Stimulated activated CD8-positive, alpha-beta memory T cell treated with anti-CD3 and anti-CD28 coated beads, Interleukin-7, amount 100 ng/mL, for 4 hours (primary cell): ENCODE data around the gene BHLHE23.
A peak's percentile ranks its signal among the peaks of the same experiment; 100 is the strongest.

Experiments used
- DNase-seq, 2 donors: peaks; one replicate each; pipeline ENCODE4 v3.0.0-alpha.2; 2020; ENCODE audit warnings: low read depth in 2 of 2

BHLHE23 gene

DNA sequence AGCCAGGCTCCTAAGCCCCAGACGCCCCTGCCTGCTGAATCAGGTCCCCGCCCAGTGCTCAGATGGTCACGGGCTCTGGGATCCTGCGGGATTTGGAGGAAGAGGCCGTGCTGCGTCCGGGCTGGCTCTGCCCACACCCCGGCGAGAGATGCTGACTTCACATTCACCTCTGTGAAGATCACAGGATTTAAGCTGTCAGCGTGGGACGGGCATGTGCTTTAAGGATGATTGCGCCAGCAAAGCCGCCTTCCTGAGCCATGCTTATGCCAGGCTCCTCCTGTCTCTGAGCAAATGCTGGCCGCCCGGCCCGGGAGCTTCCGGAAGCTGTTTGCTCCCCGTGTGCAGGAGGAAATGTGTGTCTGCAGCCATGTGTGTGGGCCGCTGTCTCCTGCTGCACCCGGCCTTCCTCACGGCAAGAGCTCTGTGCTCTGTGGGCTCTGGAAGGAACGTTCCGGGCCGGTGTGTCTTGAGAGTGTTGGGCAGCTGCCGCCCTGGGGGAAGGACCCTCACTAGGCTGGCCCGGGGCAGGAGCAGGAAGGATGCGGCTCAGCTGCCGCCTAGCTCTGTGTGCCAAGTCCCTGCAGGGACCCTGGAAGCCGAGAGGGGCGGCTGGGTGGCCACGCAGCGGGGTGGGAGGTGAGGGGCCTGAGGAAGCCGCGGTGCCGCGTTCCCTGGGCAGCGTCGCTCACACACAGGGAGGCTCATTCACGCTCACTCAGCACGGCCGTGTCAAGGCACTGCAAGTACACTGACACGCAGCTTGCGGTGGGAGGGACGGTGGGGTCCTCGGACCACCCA is 19.0 kb upstream of the BHLHE23 start:
- DNase-seq = no peak

DNA sequence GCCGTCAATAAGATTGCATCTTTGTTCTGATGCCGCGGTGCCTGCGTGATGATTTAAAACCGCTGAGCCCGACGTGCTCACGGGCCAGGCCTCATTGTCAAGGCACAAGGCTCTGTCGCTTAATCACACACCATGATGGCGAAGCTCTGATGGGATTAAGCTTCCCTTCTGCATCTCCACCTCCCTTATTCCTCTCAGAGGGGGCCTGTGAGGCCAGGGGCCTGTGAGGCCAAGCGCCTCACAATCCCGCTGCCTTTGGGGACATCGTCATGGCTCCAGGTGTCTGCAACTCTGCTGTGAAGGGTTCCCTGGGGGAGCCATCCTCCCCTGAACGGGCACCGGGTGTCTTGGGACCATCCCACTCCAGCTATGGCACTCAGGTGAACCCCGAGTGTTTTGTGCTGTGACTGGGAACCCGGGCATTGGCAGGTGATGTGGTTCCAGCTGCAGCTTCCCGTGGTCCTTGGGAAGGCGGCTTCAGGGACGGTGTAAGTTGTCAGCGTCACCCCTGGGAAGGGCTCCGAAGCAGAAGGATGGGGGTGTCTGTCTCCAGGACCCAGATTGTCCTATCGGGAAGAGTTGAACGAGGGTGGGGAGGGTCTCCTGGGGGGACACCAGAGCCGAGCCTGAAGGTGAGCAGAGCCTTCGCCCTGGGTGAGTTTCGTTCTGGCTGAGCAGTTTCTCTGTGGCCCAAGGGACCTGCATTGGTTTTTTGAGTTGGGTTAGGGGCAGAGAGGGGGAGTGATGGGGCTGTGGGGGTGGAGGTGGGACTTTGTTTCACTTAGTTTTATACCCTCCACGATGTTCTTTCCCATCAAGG is 18.0 kb upstream of the BHLHE23 start:
- no peak for DNase-seq

DNA sequence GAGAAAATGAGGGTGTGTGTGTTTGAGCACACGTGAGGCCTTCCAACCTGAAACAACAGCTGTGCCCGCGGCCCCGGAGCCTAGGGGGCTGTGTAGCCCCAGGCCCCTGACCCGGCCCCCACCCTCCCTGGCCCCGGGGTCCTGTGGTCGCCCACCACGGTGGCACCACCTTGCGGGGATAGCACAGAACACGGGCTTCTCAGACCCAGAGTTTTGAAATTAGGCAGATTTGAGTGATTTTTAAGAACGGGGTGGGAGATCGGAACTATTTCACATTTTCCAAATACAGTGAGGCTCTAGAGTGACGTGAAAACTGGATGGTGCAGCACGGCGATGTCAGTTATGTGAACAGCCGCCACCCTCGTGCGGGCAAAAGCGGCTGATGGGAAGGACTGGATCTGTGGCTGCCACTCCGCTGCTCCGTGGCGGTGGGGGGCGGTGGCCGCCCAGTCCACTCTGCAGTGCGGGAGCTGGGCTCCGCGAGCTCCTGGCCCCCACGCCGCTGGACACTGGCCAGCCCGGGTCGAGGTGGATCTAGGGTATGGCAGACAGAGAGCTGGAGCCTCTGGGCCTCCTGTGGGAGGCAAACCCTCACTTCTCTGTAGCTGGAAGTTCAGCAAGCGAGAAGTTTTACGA is 17.3 kb upstream of the BHLHE23 start:
- no peak for DNase-seq

DNA sequence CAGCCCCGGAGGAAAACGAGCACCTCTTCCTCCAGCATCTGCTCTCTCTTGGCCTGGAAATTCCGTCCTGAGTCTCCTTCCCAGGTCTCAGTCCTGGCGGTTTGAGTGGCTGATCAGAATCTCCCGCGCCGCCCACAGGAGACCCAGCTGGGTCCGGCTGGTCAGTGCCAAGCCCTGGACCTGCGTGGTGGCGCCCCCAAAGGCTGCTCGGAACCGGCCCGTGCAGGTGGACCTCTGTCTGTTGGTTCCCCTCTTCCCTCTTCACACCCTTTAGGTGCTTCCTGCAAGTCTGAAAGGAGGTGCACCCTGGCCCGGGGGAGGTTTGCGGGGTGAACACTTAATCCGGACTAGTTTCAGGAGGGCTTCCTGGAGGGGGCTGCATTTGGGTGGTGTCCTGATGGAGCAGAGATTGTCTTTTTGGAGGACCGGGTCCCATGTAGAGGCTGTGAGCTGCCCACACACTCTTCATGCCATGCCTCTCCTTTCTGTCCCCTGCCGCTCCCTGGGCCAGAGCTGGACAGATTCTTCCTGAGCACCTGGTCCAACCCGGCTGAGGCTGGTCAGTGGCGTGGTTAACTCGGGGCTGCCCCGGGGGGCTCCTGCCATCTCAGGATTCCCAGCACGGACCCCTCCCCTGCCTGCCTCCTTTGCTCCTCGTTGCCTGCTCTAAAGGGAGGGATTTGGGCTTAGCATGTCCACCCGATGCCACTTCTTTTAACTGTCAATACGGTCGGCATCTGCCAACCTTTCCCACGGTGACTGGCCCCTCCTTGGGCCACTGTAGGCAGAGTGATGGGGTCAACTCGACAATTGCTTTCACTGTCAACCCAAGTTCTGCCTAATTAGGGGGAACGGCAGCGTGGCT is 16.5 kb upstream of the BHLHE23 start:
- no peak for DNase-seq

DNA sequence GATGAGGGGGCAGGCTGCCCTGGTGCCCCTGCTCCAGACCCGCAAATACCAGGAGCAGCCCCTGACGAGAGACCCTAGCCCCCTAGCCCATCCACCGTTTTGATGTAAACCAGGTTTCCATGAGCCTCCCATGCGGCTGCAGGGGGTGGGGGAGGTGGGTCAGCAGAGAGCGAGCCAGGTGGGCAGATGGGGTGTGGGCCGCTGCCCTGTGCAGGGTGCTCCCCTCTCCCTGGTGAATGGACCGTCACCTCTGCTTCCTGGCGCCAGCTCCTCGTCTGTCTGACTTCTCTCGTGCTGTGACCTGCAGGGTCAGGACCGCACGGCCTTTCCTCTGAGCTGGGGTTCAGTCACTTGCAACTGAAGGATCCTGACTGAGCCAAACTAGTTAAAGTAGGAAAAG is 15.7 kb upstream of the BHLHE23 start:
- no peak for DNase-seq

DNA sequence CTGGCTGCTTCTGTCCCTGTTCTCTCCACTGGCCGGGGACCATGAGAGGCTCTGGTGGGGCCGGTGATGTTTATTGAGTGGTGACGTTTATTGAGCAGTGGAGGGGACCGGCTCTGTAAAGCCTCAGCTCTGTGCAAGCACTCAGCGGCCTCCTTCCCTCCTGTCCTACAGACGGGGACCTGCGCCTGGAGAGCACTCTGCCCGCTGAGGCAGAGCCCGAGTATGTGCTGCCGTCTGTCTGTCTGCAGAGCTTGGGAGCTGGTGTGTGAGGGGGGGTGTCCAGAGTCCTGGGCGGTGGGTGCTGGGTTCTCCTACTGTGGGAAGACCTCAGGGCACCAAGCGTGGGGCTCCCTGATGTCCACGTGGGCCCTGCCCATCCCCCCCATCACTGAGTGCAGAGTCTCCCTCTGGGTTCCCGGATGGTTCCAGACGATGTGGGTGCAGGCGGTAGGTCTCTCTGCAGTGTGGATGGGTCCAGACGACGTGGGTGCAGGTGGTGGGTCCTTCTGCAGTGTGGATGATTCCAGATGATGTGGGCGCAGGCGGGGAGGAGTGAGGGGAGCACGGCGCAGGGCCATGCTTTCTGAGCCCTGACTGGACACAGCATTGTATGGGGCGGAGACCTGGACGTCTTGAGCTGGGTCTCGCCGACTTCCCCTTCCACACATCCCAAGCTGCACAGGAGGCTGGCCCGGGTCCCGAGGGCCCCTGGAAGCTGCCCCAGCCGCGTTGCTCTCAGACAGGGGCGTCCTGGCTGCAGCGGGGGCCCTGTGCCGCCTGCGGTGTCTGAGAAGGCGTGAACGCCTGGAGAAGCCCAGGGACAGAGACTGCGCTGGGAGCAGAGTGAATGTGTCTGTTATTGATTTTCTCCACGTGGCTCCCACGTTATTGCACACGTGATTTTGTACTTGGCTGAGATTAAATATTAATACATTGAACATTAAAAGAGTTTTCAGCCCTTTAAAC is 14.9 kb upstream of the BHLHE23 start:
- DNase-seq = no peak

DNA sequence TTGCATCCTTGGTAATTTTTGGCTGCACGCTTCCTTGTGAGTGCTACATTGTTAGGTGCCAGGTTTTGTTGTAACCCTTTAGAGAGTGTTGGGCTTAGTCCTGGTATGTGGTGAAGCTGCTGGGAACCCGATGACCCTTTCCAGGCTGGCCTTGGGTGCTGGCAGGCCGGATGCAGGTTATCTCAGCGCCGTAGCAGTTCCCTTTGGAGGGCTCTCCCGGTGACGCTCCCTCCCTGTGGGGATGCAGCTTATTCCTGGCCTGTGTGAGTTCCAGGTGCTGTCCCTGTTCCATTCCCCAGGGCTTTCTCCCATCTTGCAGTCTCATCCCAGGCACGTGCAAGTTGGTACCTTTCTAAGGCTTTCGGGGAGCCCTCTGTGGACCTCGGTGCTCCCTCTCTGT is 13.9 kb upstream of the BHLHE23 start:
- DNase-seq = no peak

DNA sequence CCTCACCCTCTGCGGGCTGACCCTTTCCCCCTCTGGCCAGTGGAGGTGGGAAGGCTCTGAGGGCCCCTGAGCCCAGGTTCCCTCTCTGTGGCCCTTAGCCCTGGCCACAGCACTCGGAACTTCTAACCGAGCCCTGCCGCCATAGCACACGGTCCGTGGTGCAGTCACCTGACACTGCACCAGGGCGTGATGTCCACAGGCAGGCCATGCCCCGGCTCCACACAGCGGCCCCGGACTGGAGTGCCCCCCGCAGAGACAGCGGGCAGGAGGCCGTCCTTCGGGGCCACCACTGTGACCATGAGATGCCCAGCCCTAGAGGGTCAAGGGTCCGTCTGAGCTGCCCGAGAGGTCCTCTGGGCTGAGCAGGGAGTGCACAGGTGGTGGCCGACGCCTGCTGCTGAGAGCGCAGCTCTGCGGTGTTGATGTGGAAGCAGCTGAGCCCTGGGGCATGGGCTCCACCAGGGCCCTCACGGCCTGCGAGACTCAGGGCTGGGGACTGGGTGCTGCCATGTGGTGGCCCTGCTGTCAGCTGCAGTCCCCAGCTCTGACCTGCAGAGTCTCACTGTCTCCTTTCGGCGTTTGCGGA is 11.2 kb upstream of the BHLHE23 start:
- DNase-seq = no peak

DNA sequence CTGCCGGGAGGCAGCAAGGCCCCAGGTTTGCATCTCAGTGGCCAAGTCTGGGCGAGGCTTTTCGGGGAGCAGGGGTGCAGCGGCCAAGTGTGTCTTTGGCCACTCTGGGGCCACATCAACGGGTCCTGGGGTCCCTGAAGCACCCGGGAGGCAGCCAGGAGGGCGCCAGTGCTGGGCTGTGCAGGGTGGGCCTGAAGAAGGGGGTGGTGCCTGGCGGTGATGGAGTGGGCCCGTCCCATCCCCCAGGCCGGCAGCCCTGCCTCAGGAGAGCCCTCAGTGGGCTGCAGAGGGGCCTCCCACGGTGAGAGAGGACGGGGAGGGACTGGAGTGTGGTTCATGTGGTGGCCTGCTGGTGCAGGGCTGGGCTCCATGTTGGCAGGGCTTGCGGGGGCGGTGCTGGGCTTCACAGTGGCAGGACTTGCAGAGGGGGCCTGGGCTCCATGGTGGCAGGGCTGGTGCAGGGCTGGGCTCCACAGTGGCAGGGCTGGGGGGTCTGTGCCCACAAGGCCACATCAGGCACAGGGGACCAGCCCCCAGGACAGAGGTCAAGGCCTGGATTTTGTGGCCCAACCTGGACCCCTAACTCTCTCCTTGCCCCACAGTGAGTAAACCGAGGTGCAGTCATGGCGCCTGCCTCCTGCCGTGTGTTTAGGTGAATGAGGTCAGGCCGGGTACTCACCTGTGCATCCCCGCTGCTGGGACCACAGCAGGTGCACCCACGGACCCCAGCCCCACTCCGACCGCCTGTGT is 10.5 kb upstream of the BHLHE23 start:
- no peak for DNase-seq

DNA sequence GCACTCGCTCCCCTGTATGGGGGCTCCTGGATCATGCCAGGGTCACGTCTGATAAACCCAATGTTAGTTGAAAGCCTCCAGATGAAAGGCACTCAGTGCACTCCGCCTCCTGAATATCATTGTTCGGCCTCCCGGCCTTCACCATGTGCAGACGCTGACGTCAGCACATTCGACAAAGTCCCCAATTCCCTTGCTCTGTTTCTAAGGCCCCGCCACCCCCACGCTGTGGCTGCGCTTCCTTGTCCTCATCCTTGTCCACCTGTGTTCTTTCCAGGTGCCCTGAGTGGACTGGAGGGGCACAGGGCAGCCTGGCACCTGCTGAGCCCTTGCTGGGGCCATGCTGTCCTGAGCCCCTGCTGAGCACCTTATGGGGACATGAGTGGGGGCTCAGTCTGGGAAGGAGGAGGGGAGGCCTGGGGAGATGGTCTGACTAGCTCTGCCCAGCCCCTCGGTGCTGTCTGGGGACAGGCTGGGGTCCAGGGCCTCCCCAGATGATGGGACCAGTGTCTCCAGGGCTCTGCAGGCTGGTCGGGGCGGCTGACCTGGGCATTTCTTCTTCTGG is 9.8 kb upstream of the BHLHE23 start:
- no peak for DNase-seq

DNA sequence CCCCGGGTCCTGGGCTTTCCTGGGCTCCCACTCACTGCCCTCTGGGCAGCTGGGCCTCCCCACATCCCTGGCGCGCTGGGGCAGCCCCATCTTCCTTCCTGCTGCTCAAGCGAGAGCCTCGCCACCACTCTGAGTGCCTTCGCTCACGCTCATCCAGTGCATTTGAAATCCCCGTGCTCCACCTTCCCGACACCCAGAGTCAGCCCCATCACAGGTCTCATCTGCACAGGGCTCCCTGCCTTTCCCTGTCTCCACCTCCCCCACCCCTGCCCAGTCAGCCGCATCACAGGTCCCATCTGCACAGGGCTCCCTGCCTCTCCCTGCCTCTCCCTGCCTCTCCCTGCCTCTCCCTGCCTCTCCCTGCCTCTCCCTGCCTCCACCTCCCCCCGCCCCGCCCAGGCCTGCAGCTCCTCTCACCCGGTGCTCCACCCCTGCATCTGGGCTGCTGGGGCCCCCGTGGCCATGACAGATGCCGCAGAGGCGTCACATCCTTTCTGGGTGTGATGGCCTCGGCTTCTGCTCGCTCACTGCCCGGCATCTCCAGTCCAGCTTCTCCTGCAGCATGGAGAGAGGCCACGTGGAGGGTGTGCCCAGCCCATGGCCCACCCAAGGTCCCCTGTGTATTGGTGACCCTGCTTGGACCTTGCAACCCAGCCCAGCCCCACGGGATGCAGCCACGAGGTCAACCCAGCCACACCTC is 9.0 kb upstream of the BHLHE23 start:
- no peak for DNase-seq

DNA sequence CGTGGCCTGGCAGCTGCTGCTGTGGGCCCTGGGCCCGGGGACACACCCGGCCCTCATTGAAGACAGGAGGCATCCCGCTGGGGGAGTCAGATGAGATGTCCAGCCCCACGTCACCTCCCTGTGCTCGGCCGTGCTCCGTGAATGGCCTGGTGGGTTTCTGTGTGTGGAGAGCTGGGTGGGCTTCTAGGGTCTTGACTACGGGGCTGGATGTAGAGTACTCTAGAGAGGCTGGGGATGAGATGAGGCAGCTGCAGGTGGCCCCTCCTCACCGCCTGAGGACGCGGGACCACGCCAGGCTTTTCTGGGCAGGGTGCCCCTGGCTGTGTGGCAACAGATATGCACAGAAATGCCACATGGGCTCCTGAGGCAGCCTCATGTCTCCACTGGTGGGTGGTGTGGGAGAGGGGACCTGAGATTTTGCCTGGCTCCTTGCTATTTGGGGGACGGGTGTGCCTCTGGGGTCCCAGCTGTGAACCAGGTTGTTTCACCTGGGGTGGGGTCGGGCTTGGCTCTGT is 8.4 kb upstream of the BHLHE23 start:
- DNase-seq = no peak

DNA sequence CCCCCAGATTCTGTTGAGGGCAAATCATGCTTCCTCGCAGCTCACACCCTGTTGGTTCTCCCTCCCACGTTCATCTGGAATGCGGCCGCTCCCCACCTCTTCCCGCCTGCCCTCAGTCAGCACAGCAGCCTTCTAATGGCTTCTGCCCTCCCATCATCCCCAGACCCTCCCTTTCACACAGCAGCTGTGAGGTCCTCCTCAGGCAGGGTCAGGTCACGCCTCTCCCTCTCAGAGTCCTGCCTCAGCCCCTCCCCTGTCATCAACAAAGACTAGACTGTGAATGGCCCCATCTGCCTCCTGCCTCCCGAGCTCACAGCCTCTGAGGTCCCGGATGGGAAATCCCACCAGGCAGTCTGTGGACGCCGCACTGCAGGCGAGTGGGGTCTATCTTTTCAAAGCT is 7.9 kb upstream of the BHLHE23 start:
- no peak for DNase-seq

DNA sequence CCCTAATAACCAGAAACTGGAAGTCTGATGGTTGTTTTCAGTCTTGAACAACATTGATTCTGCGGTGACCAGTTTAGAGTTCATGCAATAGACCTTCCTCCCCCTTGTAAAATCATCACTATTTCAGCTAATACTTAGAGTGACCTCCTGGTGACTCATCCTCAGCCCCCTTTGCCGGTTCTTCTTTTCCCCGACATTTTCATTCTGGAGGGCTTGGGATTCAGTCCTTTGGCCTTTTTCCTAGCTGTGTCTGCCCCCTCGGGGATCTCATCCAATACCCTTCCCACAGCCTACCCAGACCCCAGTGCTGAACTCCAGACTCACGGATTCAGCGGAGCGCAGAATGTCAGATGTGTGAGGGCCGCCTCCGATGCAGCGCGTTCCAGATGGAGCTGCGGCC is 7.5 kb upstream of the BHLHE23 start:
- DNase-seq = no peak

DNA sequence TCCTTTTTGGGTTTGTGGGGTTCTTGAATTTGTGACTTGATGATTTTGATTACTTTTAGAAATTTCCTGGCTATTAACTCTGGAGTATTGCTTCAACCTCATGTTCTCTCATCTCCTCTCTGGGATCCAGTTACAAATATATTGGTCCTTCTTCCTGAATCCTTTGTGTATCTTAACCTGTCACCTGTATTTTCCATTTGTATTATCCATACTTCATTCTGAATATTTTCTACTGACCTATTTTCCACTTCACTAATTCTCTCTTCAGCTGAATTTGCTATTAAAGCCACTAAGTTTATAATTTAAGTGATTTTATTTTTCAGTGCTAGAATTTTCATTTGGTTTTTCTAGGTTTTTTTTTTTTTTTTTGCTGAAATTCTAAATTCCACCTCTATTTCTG is 6.4 kb upstream of the BHLHE23 start:
- DNase-seq = no peak

DNA sequence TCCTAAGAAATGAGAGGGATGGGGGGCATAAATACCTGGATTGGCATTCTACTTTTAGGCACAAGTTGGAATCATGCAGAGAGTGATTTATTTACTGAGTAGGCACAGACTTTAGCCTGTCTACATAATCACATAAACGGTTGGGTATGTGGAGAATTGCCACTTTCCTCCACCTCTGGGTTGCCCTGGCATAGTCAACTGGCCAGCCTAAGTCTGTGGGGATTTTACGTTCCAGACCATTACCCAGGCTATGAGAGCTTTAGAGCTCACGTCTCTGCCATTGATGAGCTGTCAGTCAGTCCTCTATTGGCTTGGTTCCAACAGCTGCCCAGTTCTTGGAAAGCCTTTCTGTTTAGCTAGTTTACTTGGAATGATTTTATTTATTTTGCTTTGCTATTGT is 5.0 kb upstream of the BHLHE23 start:
- no peak for DNase-seq

DNA sequence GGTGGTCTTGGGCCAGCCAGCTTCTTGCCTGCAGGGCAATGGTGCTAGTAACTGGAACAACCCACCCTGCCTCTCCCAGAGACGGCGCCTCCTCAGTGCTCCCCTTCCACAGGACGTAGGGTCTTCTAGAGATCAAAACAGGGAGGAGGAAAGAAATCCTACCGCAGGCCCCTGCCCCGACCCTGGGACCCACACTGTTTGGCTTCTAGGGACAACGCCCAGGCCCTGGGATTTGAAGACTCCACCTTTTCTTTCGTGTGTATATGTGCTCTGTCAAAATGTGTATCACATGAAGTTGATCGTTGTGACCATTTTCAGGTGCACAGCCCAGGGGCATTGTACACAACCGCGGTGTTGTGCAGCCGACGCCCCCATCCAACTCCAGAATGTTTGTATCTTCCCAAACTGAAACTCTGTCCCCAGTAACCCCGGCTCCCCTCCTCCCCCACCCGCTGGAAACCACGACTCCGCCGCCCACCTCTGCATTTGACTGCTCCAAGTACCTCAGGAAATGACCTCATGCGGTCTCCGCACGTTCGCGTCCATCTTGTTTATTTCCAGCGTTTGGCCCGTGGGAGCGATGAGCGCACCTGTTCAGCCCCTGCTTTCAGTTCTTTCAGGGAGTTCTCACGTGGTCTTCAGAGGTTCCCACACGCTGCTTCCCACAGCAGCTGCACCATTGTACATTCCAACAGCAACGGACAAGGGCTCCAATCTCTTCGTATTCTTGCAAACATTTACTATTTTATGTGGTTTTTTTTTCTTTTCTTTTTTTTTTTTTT is 3.4 kb upstream of the BHLHE23 start:
- DNase-seq = peak; percentile 69 to 74
